A549 treated with GW870086 at 1 μM for 4 hours (cell line): ENCODE measurements around the gene PCGF2. TPM values are rescaled to one million over a fixed set of nuclear protein-coding genes. Genes with fewer than 3 reads are reported as not detected.

Experiments used
- total RNA-seq: library from RNA; stranded (reverse); fragments of 200-300 nt; extraction: Qiagen RNA extraction; gene quantifications from 5 replicates; pipeline ENCODE4 v1.2.3, GENCODE V29; 2022; ENCODE audit warnings: low read depth

The PCGF2 gene
- 31.5 to 53.9 TPM (median 52.9 TPM) in 5 replicates for total RNA-seq

DNA sequence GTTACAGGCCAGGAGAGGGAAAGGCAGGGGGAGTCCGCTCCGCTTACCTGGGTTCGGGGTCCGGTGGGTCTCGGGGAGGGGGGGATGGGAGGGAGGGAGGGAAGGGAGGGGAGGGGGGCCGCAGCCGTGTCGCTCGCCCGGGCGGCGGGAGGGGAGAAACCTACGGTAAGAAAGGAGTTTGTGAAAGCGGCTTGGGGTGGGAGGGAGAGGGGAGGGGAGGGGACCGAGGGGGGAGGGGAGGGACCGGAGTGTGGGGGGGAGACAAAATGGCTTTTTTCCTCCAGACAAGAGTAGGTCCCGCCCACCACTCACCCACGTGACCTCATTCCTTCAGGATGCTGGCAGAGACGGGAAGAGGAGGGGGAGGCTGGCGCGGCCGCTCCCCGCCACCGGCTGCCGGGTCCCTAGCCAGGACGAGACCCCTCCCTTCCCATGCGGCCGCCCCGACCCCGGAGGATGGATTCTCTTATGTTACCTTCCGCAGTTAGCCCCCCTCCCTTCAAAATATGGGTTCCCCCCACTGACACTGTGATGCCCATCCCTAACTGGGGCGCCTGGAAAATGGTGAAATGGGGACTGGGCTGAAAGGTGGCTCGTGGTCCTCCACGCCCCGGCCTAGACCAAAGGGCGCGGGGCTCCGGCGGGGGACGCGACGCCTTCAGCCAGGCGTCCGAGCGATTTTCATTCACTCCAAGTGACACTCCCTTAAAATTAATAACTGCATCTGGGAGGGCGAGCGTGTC, at the start of gene PCGF2:
Gene PCGF2 (minus strand): TSS at position 188 of the 743 bp plus-strand sequence. CDS start 7,934 bp downstream, outside the sequence.

DNA sequence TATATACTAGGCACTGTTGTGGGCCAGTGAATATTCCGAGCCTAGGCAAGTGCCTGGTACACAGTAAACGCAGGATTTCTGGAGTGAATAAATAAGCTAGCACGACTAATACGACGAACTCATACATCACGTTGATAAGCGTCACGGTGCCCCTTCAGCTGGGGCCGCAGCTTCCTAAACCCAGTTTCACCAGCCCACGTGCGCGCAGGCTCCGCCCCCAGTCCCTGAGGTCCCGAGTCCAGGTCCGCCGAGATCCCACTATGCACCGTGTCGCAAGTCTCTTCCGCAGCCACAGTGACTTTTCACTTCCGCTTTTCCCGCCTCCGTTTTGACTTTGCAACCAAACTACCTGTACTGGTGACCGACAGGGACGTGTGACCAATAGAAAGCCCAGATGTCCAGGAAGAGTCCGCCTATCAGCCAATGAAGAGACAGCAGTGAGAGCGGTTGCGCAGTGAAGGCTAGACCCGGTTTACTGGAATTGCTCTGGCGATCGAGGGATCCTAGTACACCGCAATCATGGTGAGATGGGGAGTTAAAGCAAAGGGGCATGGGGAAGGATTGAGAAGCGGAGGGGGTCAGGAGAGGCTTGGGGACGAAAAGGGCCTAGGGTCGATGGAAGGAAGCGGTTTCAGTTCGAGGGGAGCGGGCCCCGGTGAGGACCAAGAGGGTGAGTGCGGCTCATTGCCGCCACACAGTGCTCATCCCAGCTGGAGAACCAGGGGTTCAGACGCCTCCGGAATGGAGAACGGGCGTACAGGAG, 4.4 kb upstream of the PCGF2 start, which contains the start of gene PSMB3:
Gene PSMB3 (plus strand): TSS at position 434 of the 763 bp plus-strand sequence. CDS start 86 bp downstream, at position 520.

DNA sequence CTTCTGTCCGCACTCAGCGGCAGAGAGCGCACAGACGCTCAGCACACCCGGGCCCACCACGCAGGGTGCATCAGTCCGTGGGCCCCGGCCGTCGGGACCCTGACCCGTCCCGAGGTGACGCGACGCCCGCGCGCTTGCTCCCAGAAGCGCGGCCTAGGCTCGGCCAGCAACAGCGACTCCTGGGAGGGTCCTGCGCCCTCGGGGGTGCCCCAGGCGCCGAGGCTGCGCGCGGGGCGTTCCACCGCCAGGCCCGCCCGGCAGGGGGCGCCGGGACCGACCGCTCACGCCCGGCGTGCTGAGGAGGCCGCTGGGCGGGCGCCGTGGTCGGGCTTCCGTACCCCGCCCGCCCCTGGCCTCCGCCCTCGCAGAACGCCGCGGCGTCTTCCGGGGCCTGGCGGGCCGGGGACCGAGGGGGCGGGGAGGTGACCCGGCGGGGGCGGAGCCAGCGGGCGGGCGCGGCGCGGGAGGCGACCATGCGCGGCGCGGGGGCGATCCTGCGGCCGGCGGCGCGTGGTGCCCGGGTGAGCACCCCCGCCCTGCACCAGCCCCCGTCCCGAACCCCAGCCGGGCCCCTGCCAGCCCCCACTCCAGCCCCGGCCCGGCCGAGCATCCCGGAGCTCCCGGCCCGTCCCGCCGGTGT, 18.1 kb downstream of the PCGF2 start, which contains the start of gene CISD3:
Gene CISD3 (plus strand): TSS at position 456 of the 640 bp plus-strand sequence. CDS start 18 bp downstream, at position 474.

DNA sequence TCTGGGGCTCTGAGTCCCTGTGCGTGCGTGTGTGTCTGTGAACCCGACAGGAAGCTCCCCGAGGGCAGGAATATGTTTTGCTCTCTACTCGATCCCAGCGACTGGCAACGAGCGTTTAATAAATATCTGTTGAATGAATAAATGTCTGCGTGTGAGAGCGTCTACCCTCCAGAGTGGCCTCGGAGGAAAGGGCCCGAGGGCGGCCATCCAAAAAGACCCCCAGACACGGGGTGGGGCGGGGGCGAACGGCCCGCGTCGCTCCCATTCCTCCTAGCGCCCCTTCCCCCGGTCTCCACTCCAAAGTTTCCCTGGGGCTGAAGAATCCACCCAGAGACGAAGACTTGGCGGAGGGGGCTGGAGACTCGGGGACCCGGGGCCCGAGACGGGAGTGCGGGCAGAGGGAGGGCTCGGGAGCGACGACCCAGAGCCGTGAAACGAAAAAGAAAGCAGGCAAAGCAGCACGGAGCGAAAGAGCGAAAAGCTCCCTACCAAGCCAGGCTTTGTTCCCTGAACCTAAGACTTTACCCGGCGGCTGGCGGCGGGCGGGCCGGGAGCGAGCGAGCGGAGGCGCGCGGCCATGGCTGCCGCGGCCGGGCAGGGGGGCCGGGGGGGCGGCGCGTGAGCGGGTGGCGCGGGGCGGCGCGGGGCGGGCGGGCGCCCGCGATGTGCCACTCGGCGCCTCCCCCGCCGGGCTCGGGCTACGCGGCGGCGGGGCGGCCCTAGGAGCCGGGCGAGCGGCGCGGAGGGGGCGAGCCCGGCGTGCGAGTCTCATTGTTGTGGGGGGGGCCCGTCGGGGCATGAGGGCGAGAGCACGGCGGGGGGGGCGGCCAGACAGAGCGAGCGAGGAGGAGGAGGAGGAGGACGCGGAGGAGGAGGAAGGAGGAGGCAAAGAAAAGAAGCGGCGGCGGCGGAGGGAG, 43.3 kb downstream of the PCGF2 start, which contains the start of gene MLLT6:
Gene MLLT6 (plus strand): TSS at position 668 of the 917 bp plus-strand sequence. CDS start 360 bp downstream, outside the sequence.

Other genes starting within 250 kb of the PCGF2 start
- 1.4 to 3.1 TPM (median 2.6 TPM) in 5 replicates for gene SRCIN1, start 142.4 kb downstream of the PCGF2 start, total RNA-seq
- gene EPOP, start 73.4 kb downstream of the PCGF2 start, total RNA-seq, result 9.8 to 13.2 TPM (median 12.6 TPM) in 5 replicates
- 20.1 to 31.5 TPM (median 29.5 TPM) in 5 replicates for gene MLLT6, start 43.1 kb downstream of the PCGF2 start, total RNA-seq
- 53.3 to 103 TPM (median 92.4 TPM) in 5 replicates for gene CISD3, start 18.0 kb downstream of the PCGF2 start, total RNA-seq
- gene PSMB3, start 4.4 kb upstream of the PCGF2 start, total RNA-seq, result 356 to 463 TPM (median 422 TPM) in 5 replicates
- 33.1 to 45.1 TPM (median 42.1 TPM) in 5 replicates for gene PIP4K2B, start 51.2 kb upstream of the PCGF2 start, total RNA-seq
- gene CWC25, start 77.0 kb upstream of the PCGF2 start, total RNA-seq, result 20.5 to 24.6 TPM (median 21.7 TPM) in 5 replicates
- gene RPL23, start 105.4 kb upstream of the PCGF2 start, total RNA-seq, result 2,567 to 3,166 TPM (median 2,626 TPM) in 5 replicates
- 255 to 274 TPM (median 264 TPM) in 5 replicates for gene LASP1, start 121.7 kb upstream of the PCGF2 start, total RNA-seq
- gene FBXO47, start 219.1 kb upstream of the PCGF2 start, total RNA-seq, result not detected in 5 replicates